Stomach (tissue), 4 donors: ENCODE measurements around the gene RPP25L.

Source experiments
- EP300 ChIP-seq: sonication (generic); formaldehyde crosslinking; IDR thresholded peaks from one replicate; pipeline ENCODE4 v1.6.1; 2017; ENCODE audit warnings: antibody characterized with exemption
- POLR2A ChIP-seq, 4 donors: fragments of 450-650 bp; IDR thresholded peaks; one replicate each; pipeline ENCODE4 v1.6.1; 2016; ENCODE audit warnings: antibody characterized with exemption in 4 of 4, control low read depth in 2 of 4, mild to moderate bottlenecking in 1 of 4, moderate library complexity in 1 of 4
- POLR2AphosphoS5 ChIP-seq, 3 donors: sonication (generic); formaldehyde crosslinking; IDR thresholded peaks; one replicate each; pipeline ENCODE4 v1.6.1; 2016; ENCODE audit warnings: antibody characterized with exemption in 3 of 3
- TF ChIP-seq, protein P1 (sequence below), 7 experiments: fragments of 450-650 bp in 4 of 7; fragments of 200-600 bp in 3 of 7; sonication (generic) in 3 of 7; IDR thresholded peaks; one replicate each; pipeline ENCODE4 v1.5.1; 2016 to 2019; ENCODE audit warnings: antibody characterized with exemption in 7 of 7, control low read depth in 2 of 7, mild to moderate bottlenecking in 1 of 7

DNA sequence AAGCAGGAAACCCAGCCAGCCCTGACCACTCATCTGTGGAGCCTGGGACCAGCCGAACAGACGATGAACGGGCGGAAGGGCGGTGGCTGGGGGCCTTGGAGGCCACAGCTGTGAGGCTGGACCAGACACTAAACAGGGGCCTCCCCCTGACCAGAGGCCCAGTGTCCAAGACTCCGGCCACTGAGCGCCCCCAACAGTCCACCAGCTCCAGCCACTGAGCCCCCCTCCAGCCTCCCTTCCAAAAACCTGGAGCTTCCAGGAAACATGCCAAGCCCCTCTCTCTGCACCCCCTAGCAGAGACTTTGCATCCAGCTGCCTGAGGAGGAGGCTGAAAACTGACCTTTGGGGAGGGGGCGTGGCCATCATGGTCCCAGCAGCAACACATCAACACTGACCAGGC lies 45.6 kb downstream of the RPP25L start:
- TF ChIP-seq, protein P1, sequence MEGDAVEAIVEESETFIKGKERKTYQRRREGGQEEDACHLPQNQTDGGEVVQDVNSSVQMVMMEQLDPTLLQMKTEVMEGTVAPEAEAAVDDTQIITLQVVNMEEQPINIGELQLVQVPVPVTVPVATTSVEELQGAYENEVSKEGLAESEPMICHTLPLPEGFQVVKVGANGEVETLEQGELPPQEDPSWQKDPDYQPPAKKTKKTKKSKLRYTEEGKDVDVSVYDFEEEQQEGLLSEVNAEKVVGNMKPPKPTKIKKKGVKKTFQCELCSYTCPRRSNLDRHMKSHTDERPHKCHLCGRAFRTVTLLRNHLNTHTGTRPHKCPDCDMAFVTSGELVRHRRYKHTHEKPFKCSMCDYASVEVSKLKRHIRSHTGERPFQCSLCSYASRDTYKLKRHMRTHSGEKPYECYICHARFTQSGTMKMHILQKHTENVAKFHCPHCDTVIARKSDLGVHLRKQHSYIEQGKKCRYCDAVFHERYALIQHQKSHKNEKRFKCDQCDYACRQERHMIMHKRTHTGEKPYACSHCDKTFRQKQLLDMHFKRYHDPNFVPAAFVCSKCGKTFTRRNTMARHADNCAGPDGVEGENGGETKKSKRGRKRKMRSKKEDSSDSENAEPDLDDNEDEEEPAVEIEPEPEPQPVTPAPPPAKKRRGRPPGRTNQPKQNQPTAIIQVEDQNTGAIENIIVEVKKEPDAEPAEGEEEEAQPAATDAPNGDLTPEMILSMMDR (IDR thresholded peaks at IDR 0.05) = no peak
- no peak for TF ChIP-seq POLR2A (IDR thresholded peaks at IDR 0.05)
- no peak for TF ChIP-seq EP300
- TF ChIP-seq POLR2AphosphoS5 (IDR thresholded peaks at IDR 0.05) = no peak
